GM12878 (cell line): Measurements from ENCODE around the gene IRAK2.

Experiments
- MLLT1 ChIP-seq: fragments of 450-650 bp; IDR thresholded peaks from 2 replicates; pipeline ENCODE4 v1.6.1; 2016; ENCODE audit warnings: mild to moderate bottlenecking
- ZNF24 ChIP-seq: fragments of 450-650 bp; IDR thresholded peaks from 2 replicates; pipeline ENCODE4 v1.6.1; 2017; ENCODE audit warnings: antibody characterized with exemption, mild to moderate bottlenecking
- TF ChIP-seq, protein P1 (sequence below): fragments of 450-650 bp; formaldehyde crosslinking; IDR thresholded peaks from 2 replicates; pipeline ENCODE4 v1.5.0; 2022; ENCODE audit warnings: mild to moderate bottlenecking, missing genetic modification characterization
- TF ChIP-seq, protein P2 (sequence below): fragments of 150-350 bp; IDR thresholded peaks from 2 replicates; pipeline ENCODE4 v1.6.1; 2016; ENCODE audit warnings: low read depth, low read length
- TF ChIP-seq, protein P3 (sequence below): fragments of 450-650 bp; formaldehyde crosslinking; IDR thresholded peaks from 2 replicates; pipeline ENCODE4 v1.4.0; 2020; ENCODE audit warnings: mild to moderate bottlenecking, moderate library complexity

- 0 out of 2 replicates have a peak, but pooled peaks have one; percentile 60 for TF ChIP-seq MLLT1
- TF ChIP-seq, protein P1, sequence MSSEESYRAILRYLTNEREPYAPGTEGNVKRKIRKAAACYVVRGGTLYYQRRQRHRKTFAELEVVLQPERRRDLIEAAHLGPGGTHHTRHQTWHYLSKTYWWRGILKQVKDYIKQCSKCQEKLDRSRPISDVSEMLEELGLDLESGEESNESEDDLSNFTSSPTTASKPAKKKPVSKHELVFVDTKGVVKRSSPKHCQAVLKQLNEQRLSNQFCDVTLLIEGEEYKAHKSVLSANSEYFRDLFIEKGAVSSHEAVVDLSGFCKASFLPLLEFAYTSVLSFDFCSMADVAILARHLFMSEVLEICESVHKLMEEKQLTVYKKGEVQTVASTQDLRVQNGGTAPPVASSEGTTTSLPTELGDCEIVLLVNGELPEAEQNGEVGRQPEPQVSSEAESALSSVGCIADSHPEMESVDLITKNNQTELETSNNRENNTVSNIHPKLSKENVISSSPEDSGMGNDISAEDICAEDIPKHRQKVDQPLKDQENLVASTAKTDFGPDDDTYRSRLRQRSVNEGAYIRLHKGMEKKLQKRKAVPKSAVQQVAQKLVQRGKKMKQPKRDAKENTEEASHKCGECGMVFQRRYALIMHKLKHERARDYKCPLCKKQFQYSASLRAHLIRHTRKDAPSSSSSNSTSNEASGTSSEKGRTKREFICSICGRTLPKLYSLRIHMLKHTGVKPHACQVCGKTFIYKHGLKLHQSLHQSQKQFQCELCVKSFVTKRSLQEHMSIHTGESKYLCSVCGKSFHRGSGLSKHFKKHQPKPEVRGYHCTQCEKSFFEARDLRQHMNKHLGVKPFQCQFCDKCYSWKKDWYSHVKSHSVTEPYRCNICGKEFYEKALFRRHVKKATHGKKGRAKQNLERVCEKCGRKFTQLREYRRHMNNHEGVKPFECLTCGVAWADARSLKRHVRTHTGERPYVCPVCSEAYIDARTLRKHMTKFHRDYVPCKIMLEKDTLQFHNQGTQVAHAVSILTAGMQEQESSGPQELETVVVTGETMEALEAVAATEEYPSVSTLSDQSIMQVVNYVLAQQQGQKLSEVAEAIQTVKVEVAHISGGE = no peak
- TF ChIP-seq ZNF24 = no peak
- TF ChIP-seq, protein P2, sequence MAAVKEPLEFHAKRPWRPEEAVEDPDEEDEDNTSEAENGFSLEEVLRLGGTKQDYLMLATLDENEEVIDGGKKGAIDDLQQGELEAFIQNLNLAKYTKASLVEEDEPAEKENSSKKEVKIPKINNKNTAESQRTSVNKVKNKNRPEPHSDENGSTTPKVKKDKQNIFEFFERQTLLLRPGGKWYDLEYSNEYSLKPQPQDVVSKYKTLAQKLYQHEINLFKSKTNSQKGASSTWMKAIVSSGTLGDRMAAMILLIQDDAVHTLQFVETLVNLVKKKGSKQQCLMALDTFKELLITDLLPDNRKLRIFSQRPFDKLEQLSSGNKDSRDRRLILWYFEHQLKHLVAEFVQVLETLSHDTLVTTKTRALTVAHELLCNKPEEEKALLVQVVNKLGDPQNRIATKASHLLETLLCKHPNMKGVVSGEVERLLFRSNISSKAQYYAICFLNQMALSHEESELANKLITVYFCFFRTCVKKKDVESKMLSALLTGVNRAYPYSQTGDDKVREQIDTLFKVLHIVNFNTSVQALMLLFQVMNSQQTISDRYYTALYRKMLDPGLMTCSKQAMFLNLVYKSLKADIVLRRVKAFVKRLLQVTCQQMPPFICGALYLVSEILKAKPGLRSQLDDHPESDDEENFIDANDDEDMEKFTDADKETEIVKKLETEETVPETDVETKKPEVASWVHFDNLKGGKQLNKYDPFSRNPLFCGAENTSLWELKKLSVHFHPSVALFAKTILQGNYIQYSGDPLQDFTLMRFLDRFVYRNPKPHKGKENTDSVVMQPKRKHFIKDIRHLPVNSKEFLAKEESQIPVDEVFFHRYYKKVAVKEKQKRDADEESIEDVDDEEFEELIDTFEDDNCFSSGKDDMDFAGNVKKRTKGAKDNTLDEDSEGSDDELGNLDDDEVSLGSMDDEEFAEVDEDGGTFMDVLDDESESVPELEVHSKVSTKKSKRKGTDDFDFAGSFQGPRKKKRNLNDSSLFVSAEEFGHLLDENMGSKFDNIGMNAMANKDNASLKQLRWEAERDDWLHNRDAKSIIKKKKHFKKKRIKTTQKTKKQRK = no peak
- TF ChIP-seq, protein P3, sequence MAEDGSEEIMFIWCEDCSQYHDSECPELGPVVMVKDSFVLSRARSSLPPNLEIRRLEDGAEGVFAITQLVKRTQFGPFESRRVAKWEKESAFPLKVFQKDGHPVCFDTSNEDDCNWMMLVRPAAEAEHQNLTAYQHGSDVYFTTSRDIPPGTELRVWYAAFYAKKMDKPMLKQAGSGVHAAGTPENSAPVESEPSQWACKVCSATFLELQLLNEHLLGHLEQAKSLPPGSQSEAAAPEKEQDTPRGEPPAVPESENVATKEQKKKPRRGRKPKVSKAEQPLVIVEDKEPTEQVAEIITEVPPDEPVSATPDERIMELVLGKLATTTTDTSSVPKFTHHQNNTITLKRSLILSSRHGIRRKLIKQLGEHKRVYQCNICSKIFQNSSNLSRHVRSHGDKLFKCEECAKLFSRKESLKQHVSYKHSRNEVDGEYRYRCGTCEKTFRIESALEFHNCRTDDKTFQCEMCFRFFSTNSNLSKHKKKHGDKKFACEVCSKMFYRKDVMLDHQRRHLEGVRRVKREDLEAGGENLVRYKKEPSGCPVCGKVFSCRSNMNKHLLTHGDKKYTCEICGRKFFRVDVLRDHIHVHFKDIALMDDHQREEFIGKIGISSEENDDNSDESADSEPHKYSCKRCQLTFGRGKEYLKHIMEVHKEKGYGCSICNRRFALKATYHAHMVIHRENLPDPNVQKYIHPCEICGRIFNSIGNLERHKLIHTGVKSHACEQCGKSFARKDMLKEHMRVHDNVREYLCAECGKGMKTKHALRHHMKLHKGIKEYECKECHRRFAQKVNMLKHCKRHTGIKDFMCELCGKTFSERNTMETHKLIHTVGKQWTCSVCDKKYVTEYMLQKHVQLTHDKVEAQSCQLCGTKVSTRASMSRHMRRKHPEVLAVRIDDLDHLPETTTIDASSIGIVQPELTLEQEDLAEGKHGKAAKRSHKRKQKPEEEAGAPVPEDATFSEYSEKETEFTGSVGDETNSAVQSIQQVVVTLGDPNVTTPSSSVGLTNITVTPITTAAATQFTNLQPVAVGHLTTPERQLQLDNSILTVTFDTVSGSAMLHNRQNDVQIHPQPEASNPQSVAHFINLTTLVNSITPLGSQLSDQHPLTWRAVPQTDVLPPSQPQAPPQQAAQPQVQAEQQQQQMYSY = no peak
Observed at GRCh38 chr3:10115326-10116137, 49.2 kb upstream of the IRAK2 start, which contains the start of gene BRK1.
